Kidney (tissue), 14 donors: ENCODE results near the gene MAGIX. TPM values are rescaled to one million over a fixed set of nuclear protein-coding genes. Genes with fewer than 3 reads are reported as not detected.

ENCODE experiments used
- DNase-seq, 5 donors: peaks; one replicate each; pipeline ENCODE4 v3.0.0-alpha.2; 2013 to 2020
- FAIRE-seq: peaks from 2 replicates; lab custom pipeline; 2012; peaks lifted over from hg19 to GRCh38; lab: Jason Lieb, UNC
- H3K27ac ChIP-seq, 2 donors: one replicate each; pipeline ENCODE4 v1.7.0; 2013; ENCODE audit warnings: low read depth in 2 of 2, low read length in 2 of 2, inconsistent platforms in 1 of 2
- H3K27me3 ChIP-seq: one replicate; pipeline ENCODE4 v1.7.1; 2013; ENCODE audit warnings: low read length, inconsistent platforms; ENCODE audit not compliant: control insufficient read depth, insufficient read depth
- H3K36me3 ChIP-seq, 3 donors: one replicate each; pipeline versions ENCODE4 v1.7.0 to v1.7.1; 2013; ENCODE audit warnings: low read length in 3 of 3, control low read depth in 1 of 3, inconsistent platforms in 1 of 3; ENCODE audit not compliant: insufficient read depth in 3 of 3, control insufficient read depth in 2 of 3
- H3K4me1 ChIP-seq, 3 donors: one replicate each; pipeline versions ENCODE4 v1.7.0 to v1.7.1; 2013; ENCODE audit warnings: low read length in 3 of 3, inconsistent platforms in 1 of 3, low read depth in 1 of 3; ENCODE audit not compliant: control insufficient read depth in 2 of 3, insufficient read depth in 2 of 3
- H3K4me3 ChIP-seq, 3 donors: one replicate each; pipeline versions ENCODE4 v1.7.0 to v1.8.1; 2013; ENCODE audit warnings: low read length in 3 of 3, control low read depth in 1 of 3, inconsistent platforms in 1 of 3
- H3K9ac ChIP-seq, 3 donors: one replicate each; pipeline versions ENCODE4 v1.7.0 to v1.7.1; 2013; ENCODE audit warnings: low read length in 3 of 3, control low read depth in 1 of 3, inconsistent platforms in 1 of 3
- H3K9me3 ChIP-seq, 3 donors: one replicate each; pipeline versions ENCODE4 v1.7.0 to v1.7.1; 2013; ENCODE audit warnings: low read length in 3 of 3, control low read depth in 1 of 3, inconsistent platforms in 1 of 3; ENCODE audit not compliant: control insufficient read depth in 2 of 3, insufficient read depth in 1 of 3
- CTCF ChIP-seq: IDR thresholded peaks from 3 replicates; pipeline ENCODE4 v1.5.1; 2012; ENCODE audit warnings: mild to moderate bottlenecking, moderate library complexity, borderline replicate concordance; ENCODE audit not compliant: insufficient read depth; ENCODE audit errors: extremely low read depth
- intact Hi-C: fragments of 100-400 bp; cut with DNase I; formaldehyde crosslinking; loops from one replicate; pipeline ENCODE4 v1.11.1; 2022
- polyA plus RNA-seq: library from polyadenylated mRNA; stranded (reverse); fragments of 350-450 nt; fragmentation: Illumina TruSeq; extraction: RNeasy Lipid Tissue Mini Kit (QIAGEN cat#74804); gene quantifications from one replicate; pipeline ENCODE4 v1.2.3, GENCODE V29; 2014; ENCODE audit warnings: low read depth, low replicate concordance; ENCODE audit not compliant: insufficient read depth
- total RNA-seq: library from RNA; stranded (reverse); fragmentation: NEBNext Ultra II Directional; extraction: Animal tissue kit (Norgen Biotek cat#: 25700); gene quantifications from one replicate; pipeline ENCODE4 v1.2.1, GENCODE V29; 2021
- donor health status: control.
- donor health status: control.
- donor health status: control.
- donor health status: control.
- donor health status: control.
- donor health status: DM: yes; HTN: yes; CAD: no.
- donor health status: Normal renal cell carcinoma (clear cell type).

The MAGIX gene
- total and polyA plus RNA-seq, 2 donors from 2014 or later: 11.6 to 34.0 TPM

GRCh38 chrX:49186125-49187027 is 23.8 kb downstream of the MAGIX start, which contains the start of gene PRICKLE3:
TSS of gene PRICKLE3 (minus strand) at chrX:49186373. CDS start at chrX:49186297, 76 bp downstream.
- Histone ChIP-seq H3K36me3 (no peaks in the 10 kb centered on the region), H3K4me3 (peak within 1 kb of the TSS; percentile 12 to 63 (median 58)), H3K27ac (peak within 1 kb of the TSS; percentile 74 to 86), H3K27me3 (no peaks in the 10 kb centered on the region), H3K4me1 (peaks cover 0 to 5% (median 0%) of the 10 kb centered on the region in 3 donors), H3K9me3 (no peaks in the 10 kb centered on the region), H3K9ac (peak within 1 kb of the TSS in 2 of 3 donors; percentile 32 to 61)
- DNase-seq (peak; percentile 67 to 95 (median 85)), FAIRE-seq (no peak)
- TF ChIP-seq CTCF: no peak
- intact Hi-C loops: no loop called here

- FAIRE-seq (no peak), DNase-seq (peak in 2 of 5 donors; percentile 15 to 22)
- Histone ChIP-seq H3K4me1 (peaks cover 0 to 5% (median 0%) of the 10 kb centered on the region in 3 donors), H3K9me3 (no peaks in the 10 kb centered on the region), H3K27me3 (no peaks in the 10 kb centered on the region), H3K36me3 (no peaks in the 10 kb centered on the region), H3K27ac (peak overlapping the region in 1 of 2 donors; percentile 86), H3K9ac (no peak overlapping the region), H3K4me3 (no peak overlapping the region)
- no peak for TF ChIP-seq CTCF
- intact Hi-C loops: no loop called here
Observed at GRCh38 chrX:49187028-49187394, 24.5 kb downstream of the MAGIX start.

GRCh38 chrX:49187526-49187925 is 25.0 kb downstream of the MAGIX start:
- H3K36me3 ChIP-seq: no peaks in the 10 kb centered on the region
- H3K9ac ChIP-seq: no peak overlapping the region
- DNase-seq (no peak), FAIRE-seq (no peak)
- no peak overlapping the region for H3K4me3 ChIP-seq
- no peaks in the 10 kb centered on the region for H3K9me3 ChIP-seq
- H3K27ac ChIP-seq: no peak overlapping the region
- no peaks in the 10 kb centered on the region for H3K27me3 ChIP-seq
- TF ChIP-seq CTCF: no peak
- peaks cover 0 to 5% (median 0%) of the 10 kb centered on the region in 3 donors for H3K4me1 ChIP-seq
- intact Hi-C loops: no loop called here
